HEK293 (cell line): ENCODE results near the gene LCN9.

Source experiments
- CTCF ChIA-PET: fragments of 350-600 bp; formaldehyde crosslinking; extraction: SDS; loops from one replicate; lab custom pipeline; 2021; ENCODE audit warnings: antibody characterized with exemption; lab: Yijun Ruan, JAX
- POLR2A ChIA-PET: fragments of 300-600 bp; formaldehyde crosslinking; extraction: SDS; loops from one replicate; lab custom pipeline; 2020; ENCODE audit warnings: antibody characterized with exemption, inconsistent platforms; lab: Yijun Ruan, JAX
- H3K27ac ChIP-seq: fragments of 200-500 bp; sonication (Bioruptor generic); 2 replicates; pipeline ENCODE4 v1.5.1; 2014; ENCODE audit warnings: low read depth, low read length, control low read depth, inconsistent platforms; ENCODE audit errors: extremely low read depth
- H3K36me3 ChIP-seq, 2 experiments: fragments of 200-500 bp in 1 of 2; sonication (Bioruptor generic) in 1 of 2; 1 replicate in 1 of 2; 2 replicates in 1 of 2; pipeline ENCODE4 v1.5.1; 2014 to 2017; ENCODE audit warnings: inconsistent platforms in 2 of 2, low read length in 2 of 2; ENCODE audit not compliant: control insufficient read depth in 2 of 2, insufficient read depth in 1 of 2
- H3K4me1 ChIP-seq: fragments of 200-500 bp; sonication (Bioruptor generic); 2 replicates; pipeline ENCODE4 v1.5.1; 2014; ENCODE audit warnings: mild to moderate bottlenecking, low read length, inconsistent platforms; ENCODE audit not compliant: control insufficient read depth, insufficient read depth
- H3K4me3 ChIP-seq: 2 replicates; pipeline ENCODE4 v1.5.1; 2011; ENCODE audit warnings: low read depth, mild to moderate bottlenecking, control low read depth, low read length, moderate library complexity
- H3K9me3 ChIP-seq: fragments of 200-500 bp; sonication (Bioruptor generic); 2 replicates; pipeline ENCODE4 v1.5.1; 2014; ENCODE audit warnings: low read depth, low read length, inconsistent platforms; ENCODE audit not compliant: control insufficient read depth, insufficient read depth
- BCL6B ChIP-seq: fragments of 450-650 bp; formaldehyde crosslinking; IDR thresholded peaks from 2 replicates; pipeline ENCODE4 v1.5.1; 2017; ENCODE audit warnings: missing biosample characterization, missing genetic modification characterization
- GLI4 ChIP-seq: fragments of 450-650 bp; formaldehyde crosslinking; IDR thresholded peaks from 2 replicates; pipeline ENCODE4 v1.5.1; 2016; ENCODE audit warnings: missing biosample characterization, missing genetic modification characterization
- KLF1 ChIP-seq: fragments of 450-650 bp; formaldehyde crosslinking; IDR thresholded peaks from 2 replicates; pipeline ENCODE4 v1.5.1; 2016; ENCODE audit warnings: missing biosample characterization, missing genetic modification characterization
- MEIS1 ChIP-seq: sonication (generic); formaldehyde crosslinking; IDR thresholded peaks from 2 replicates; pipeline ENCODE4 v1.8.1; 2022; ENCODE audit warnings: missing genetic modification reagents, mild to moderate bottlenecking, borderline replicate concordance
- MZF1 ChIP-seq: fragments of 450-650 bp; formaldehyde crosslinking; IDR thresholded peaks from 2 replicates; pipeline ENCODE4 v1.5.1; 2017; ENCODE audit warnings: missing biosample characterization, missing genetic modification characterization, borderline replicate concordance
- PATZ1 ChIP-seq: fragments of 450-650 bp; formaldehyde crosslinking; IDR thresholded peaks from 2 replicates; pipeline ENCODE4 v1.5.1; 2016; ENCODE audit warnings: missing biosample characterization, missing genetic modification characterization
- SCRT1 ChIP-seq: fragments of 450-650 bp; formaldehyde crosslinking; IDR thresholded peaks from 2 replicates; pipeline ENCODE4 v1.5.1; 2016; ENCODE audit warnings: missing biosample characterization, missing genetic modification characterization, borderline replicate concordance
- WT1 ChIP-seq: fragments of 450-650 bp; formaldehyde crosslinking; IDR thresholded peaks from 2 replicates; pipeline ENCODE4 v1.5.1; 2016; ENCODE audit warnings: missing biosample characterization, missing genetic modification characterization
- ZFP69B ChIP-seq: fragments of 450-650 bp; formaldehyde crosslinking; IDR thresholded peaks from 2 replicates; pipeline ENCODE4 v1.5.1; 2016; ENCODE audit warnings: missing biosample characterization, missing genetic modification characterization
- ZNF211 ChIP-seq: fragments of 450-650 bp; formaldehyde crosslinking; IDR thresholded peaks from 2 replicates; pipeline ENCODE4 v1.5.1; 2016; ENCODE audit warnings: low read depth, missing biosample characterization, missing genetic modification characterization
- ZNF23 ChIP-seq: fragments of 450-650 bp; formaldehyde crosslinking; IDR thresholded peaks from 2 replicates; pipeline ENCODE4 v1.5.1; 2016; ENCODE audit warnings: missing biosample characterization, missing genetic modification characterization, borderline replicate concordance
- ZNF280C ChIP-seq: fragments of 450-650 bp; formaldehyde crosslinking; IDR thresholded peaks from 2 replicates; pipeline ENCODE4 v1.5.1; 2016; ENCODE audit warnings: missing biosample characterization, missing genetic modification characterization
- ZNF350 ChIP-seq: fragments of 450-650 bp; formaldehyde crosslinking; IDR thresholded peaks from 2 replicates; pipeline ENCODE4 v1.5.0; 2017; ENCODE audit warnings: missing biosample characterization, mild to moderate bottlenecking, missing genetic modification characterization
- ZNF560 ChIP-seq: fragments of 450-650 bp; formaldehyde crosslinking; IDR thresholded peaks from 2 replicates; pipeline ENCODE4 v1.5.1; 2017; ENCODE audit warnings: missing biosample characterization, missing genetic modification characterization, borderline replicate concordance
- ZNF561 ChIP-seq: fragments of 450-650 bp; IDR thresholded peaks from 2 replicates; pipeline ENCODE4 v1.5.1; 2018; ENCODE audit warnings: missing biosample characterization, missing genetic modification characterization, borderline replicate concordance
- ZNF623 ChIP-seq: fragments of 450-650 bp; formaldehyde crosslinking; IDR thresholded peaks from 2 replicates; pipeline ENCODE4 v1.5.1; 2016; ENCODE audit warnings: missing biosample characterization, missing genetic modification characterization
- ZNF701 ChIP-seq: fragments of 450-650 bp; formaldehyde crosslinking; IDR thresholded peaks from 2 replicates; pipeline ENCODE4 v1.5.1; 2016; ENCODE audit warnings: missing biosample characterization, missing genetic modification characterization
- ZNF768 ChIP-seq: fragments of 450-650 bp; formaldehyde crosslinking; IDR thresholded peaks from 2 replicates; pipeline ENCODE4 v1.5.1; 2018; ENCODE audit warnings: missing biosample characterization, mild to moderate bottlenecking, missing genetic modification characterization
- ZNF785 ChIP-seq: fragments of 450-650 bp; formaldehyde crosslinking; IDR thresholded peaks from 2 replicates; pipeline ENCODE4 v1.5.1; 2016; ENCODE audit warnings: missing biosample characterization, missing genetic modification characterization
- ZSCAN5A ChIP-seq: fragments of 450-650 bp; formaldehyde crosslinking; IDR thresholded peaks from 2 replicates; pipeline ENCODE4 v1.5.1; 2016; ENCODE audit warnings: missing biosample characterization, missing genetic modification characterization

The LCN9 gene

GRCh38 chr9:135665795-135666189 is 2.7 kb downstream of the LCN9 start:
- Histone ChIP-seq H3K9me3 (no peaks in the 10 kb centered on the region), H3K4me3 (no peak overlapping the region), H3K27ac (no peak overlapping the region), H3K4me1 (no peaks in the 10 kb centered on the region)
- ChIA-PET CTCF (no interaction called here), POLR2A (no interaction called here)
- no peak for TF ChIP-seq WT1 (tag by site-specific recombination)
- no peak for TF ChIP-seq ZNF701 (tag by site-specific recombination)
- no peak for TF ChIP-seq MEIS1 (CRISPR knock-in tag)
- TF ChIP-seq ZNF23 (tag by site-specific recombination): no peak
- no peak for TF ChIP-seq ZNF768 (tag by site-specific recombination)
- no peak for TF ChIP-seq ZSCAN5A (tag by site-specific recombination)
- no peak for TF ChIP-seq PATZ1 (tag by site-specific recombination)
- no peak for TF ChIP-seq ZNF350 (tag by site-specific recombination)
- no peak for TF ChIP-seq SCRT1 (tag by site-specific recombination)
- TF ChIP-seq ZNF623 (tag by site-specific recombination): no peak
- TF ChIP-seq BCL6B: no peak
- TF ChIP-seq, all 188 proteins: peak for 0
- no peaks in the 10 kb centered on the region for H3K36me3 ChIP-seq

- CTCF ChIA-PET: interaction anchor here (0.6 kb wide), 1 partner anchor 24 kb away, joined by 3 read pairs; no protein-coding TSS in a partner anchor
- no peaks in the 10 kb centered on the region for H3K36me3 ChIP-seq
- POLR2A ChIA-PET: no interaction called here
- TF ChIP-seq GLI4: no peak
- TF ChIP-seq KLF1 (tag by site-specific recombination): 0 out of 2 replicates have a peak, but pooled peaks have one; percentile 24
- TF ChIP-seq ZFP69B: no peak
- TF ChIP-seq ZNF561 (tag by site-specific recombination): no peak
- TF ChIP-seq, all 188 proteins: peak for 1
- Histone ChIP-seq H3K27ac (no peak overlapping the region), H3K9me3 (no peaks in the 10 kb centered on the region), H3K4me1 (no peaks in the 10 kb centered on the region), H3K4me3 (no peak overlapping the region)
Measured at GRCh38 chr9:135666534-135667462, 3.7 kb downstream of the LCN9 start.

GRCh38 chr9:135667463-135668001 is 4.4 kb downstream of the LCN9 start:
- ChIA-PET CTCF (no interaction called here), POLR2A (no interaction called here)
- Histone ChIP-seq H3K9me3 (no peaks in the 10 kb centered on the region), H3K4me3 (no peak overlapping the region), H3K27ac (no peak overlapping the region), H3K4me1 (no peaks in the 10 kb centered on the region), H3K36me3 (no peaks in the 10 kb centered on the region)
- TF ChIP-seq ZNF701 (tag by site-specific recombination) (no peak), ZNF785 (tag by site-specific recombination) (no peak), ZNF211 (tag by site-specific recombination) (no peak), ZNF560 (tag by site-specific recombination) (no peak), MZF1 (no peak), ZNF280C (tag by site-specific recombination) (no peak)
